Activated CD4-positive, alpha-beta T cell treated with anti-CD3 and anti-CD28 coated beads, Interleukin-2, Interleukin-6, amounts not matched to agents 100 ng/mL and 50 ng/mL, durations not matched to agents 16 hours and 8 hours (primary cell): Measurements from ENCODE around the gene PALLD.
"Not testable (repeated sequence)": the region's sequence is repeated elsewhere in the genome, so short reads cannot be mapped to it uniquely, and the experiment has no call there.

Experiments
- DNase-seq: peaks from one replicate; pipeline ENCODE4 v3.0.0-alpha.2; 2020

PALLD gene

GRCh38 chr4:168777277-168777965 lies 280.6 kb downstream of the PALLD start:
- no peak for DNase-seq

GRCh38 chr4:168781341-168781740 lies 284.5 kb downstream of the PALLD start:
- no peak for DNase-seq

GRCh38 chr4:168781926-168782325 lies 285.1 kb downstream of the PALLD start:
- DNase-seq = no peak

GRCh38 chr4:168782439-168782838 lies 285.6 kb downstream of the PALLD start:
- DNase-seq = no peak

- no peak for DNase-seq
Observed at GRCh38 chr4:168784786-168785461, 288.1 kb downstream of the PALLD start.

- no peak for DNase-seq
Observed at GRCh38 chr4:168787334-168787733, 290.5 kb downstream of the PALLD start.

- DNase-seq = no peak
Observed at GRCh38 chr4:168787801-168788595, 291.1 kb downstream of the PALLD start.

- DNase-seq = no peak
Observed at GRCh38 chr4:168790898-168791297, 294.0 kb downstream of the PALLD start.

- DNase-seq = no peak
Observed at GRCh38 chr4:168791376-168791775, 294.5 kb downstream of the PALLD start.

- DNase-seq = no peak
Observed at GRCh38 chr4:168793542-168793941, 296.7 kb downstream of the PALLD start.

GRCh38 chr4:168794092-168794707 lies 297.3 kb downstream of the PALLD start:
- DNase-seq = no peak

- no peak for DNase-seq
Observed at GRCh38 chr4:168794881-168795280, 298.0 kb downstream of the PALLD start.

GRCh38 chr4:168795346-168795745 lies 298.5 kb downstream of the PALLD start:
- no peak for DNase-seq

- DNase-seq = no peak
Observed at GRCh38 chr4:168796362-168797106, 299.7 kb downstream of the PALLD start.

GRCh38 chr4:168797194-168797593 lies 300.3 kb downstream of the PALLD start:
- DNase-seq = no peak

- DNase-seq = no peak
Observed at GRCh38 chr4:168797738-168798375, 301.0 kb downstream of the PALLD start.

- no peak for DNase-seq
Observed at GRCh38 chr4:168800926-168801325, 304.1 kb downstream of the PALLD start.

GRCh38 chr4:168802222-168802621 lies 305.4 kb downstream of the PALLD start:
- DNase-seq = no peak

- DNase-seq = not testable (repeated sequence)
Observed at GRCh38 chr4:168803052-168803451, 306.2 kb downstream of the PALLD start.

- DNase-seq = no peak
Observed at GRCh38 chr4:168803732-168804131, 306.9 kb downstream of the PALLD start.

- no peak for DNase-seq
Observed at GRCh38 chr4:168804146-168804545, 307.3 kb downstream of the PALLD start.

- DNase-seq = no peak
Observed at GRCh38 chr4:168805341-168805740, 308.5 kb downstream of the PALLD start.
